ENCODE results near the gene RGS6. TPM values are rescaled to one million over a fixed set of nuclear protein-coding genes. Genes with fewer than 3 reads are reported as not detected.

RGS6 gene
- total RNA-seq, 1 experiment from 2014 or later = not detected

GRCh38 chr14:72401632-72402376 lies 469.6 kb downstream of the RGS6 start:
- no peak for TF ChIP-seq CTCF (IDR thresholded peaks at IDR 0.05; ENCODE audit: unreplicated experiment)
- Mint-ChIP-seq H3K27me3 (ENCODE audit: unreplicated experiment) (peaks cover 61% of the 10 kb centered on the region), H3K4me3 (ENCODE audit: low read depth, unreplicated experiment) (no peak overlapping the region), H3K27ac (ENCODE audit: unreplicated experiment) (no peak overlapping the region), H3K9me3 (ENCODE audit: low read depth, unreplicated experiment) (peaks cover 2% of the 10 kb centered on the region), H3K4me1 (ENCODE audit: low read depth, unreplicated experiment) (no peaks in the 10 kb centered on the region), H3K36me3 (ENCODE audit: insufficient read depth, unreplicated experiment) (no peaks in the 10 kb centered on the region)
- CTCF ChIA-PET = no interaction called here
- BruUV-seq (replicated peaks) = no TSS peak
- DNase-seq = no peak
- intact Hi-C loops (cut with micrococcal nuclease; ENCODE audit: unreplicated experiment) = no loop called here

DNA sequence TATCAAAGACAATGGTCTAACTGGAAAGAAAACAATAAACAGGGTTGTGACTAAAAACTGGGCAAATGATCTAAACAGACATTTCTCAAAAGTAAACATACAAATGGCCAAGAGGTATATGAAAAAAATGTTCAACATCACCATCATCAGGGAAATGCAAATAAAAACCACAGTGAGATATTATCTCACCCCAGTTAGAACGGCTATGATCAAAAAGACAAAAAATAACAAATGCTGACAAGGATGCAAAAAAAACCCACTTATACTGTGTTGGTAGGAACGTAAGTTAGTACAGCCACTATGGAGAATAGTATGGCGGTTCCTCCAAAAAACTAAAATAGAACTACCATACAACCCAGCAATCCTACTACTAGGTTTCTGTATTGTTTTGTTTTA lies 470.1 kb downstream of the RGS6 start:
- intact Hi-C loops (cut with micrococcal nuclease; ENCODE audit: unreplicated experiment) = no loop called here
- H3K27me3 Mint-ChIP-seq (ENCODE audit: unreplicated experiment) = peaks cover 61% of the 10 kb centered on the region
- H3K9me3 Mint-ChIP-seq (ENCODE audit: low read depth, unreplicated experiment) = peaks cover 2% of the 10 kb centered on the region
- no peak overlapping the region for H3K27ac Mint-ChIP-seq (ENCODE audit: unreplicated experiment)
- H3K4me1 Mint-ChIP-seq (ENCODE audit: low read depth, unreplicated experiment) = no peaks in the 10 kb centered on the region
- no peak for DNase-seq
- CTCF ChIA-PET = no interaction called here
- H3K36me3 Mint-ChIP-seq (ENCODE audit: insufficient read depth, unreplicated experiment) = no peaks in the 10 kb centered on the region
- no peak overlapping the region for H3K4me3 Mint-ChIP-seq (ENCODE audit: low read depth, unreplicated experiment)
- no TSS peak for BruUV-seq (replicated peaks)
- TF ChIP-seq CTCF (IDR thresholded peaks at IDR 0.05; ENCODE audit: unreplicated experiment) = no peak

- no peak for TF ChIP-seq CTCF (IDR thresholded peaks at IDR 0.05; ENCODE audit: unreplicated experiment)
- no TSS peak for BruUV-seq (replicated peaks)
- H3K9me3 Mint-ChIP-seq (ENCODE audit: low read depth, unreplicated experiment) = peaks cover 2% of the 10 kb centered on the region
- no peaks in the 10 kb centered on the region for H3K4me1 Mint-ChIP-seq (ENCODE audit: low read depth, unreplicated experiment)
- intact Hi-C loops (cut with micrococcal nuclease; ENCODE audit: unreplicated experiment) = no loop called here
- no peak for DNase-seq
- H3K4me3 Mint-ChIP-seq (ENCODE audit: low read depth, unreplicated experiment) = no peak overlapping the region
- H3K27me3 Mint-ChIP-seq (ENCODE audit: unreplicated experiment) = peaks cover 48% of the 10 kb centered on the region
- no peaks in the 10 kb centered on the region for H3K36me3 Mint-ChIP-seq (ENCODE audit: insufficient read depth, unreplicated experiment)
- H3K27ac Mint-ChIP-seq (ENCODE audit: unreplicated experiment) = no peak overlapping the region
- CTCF ChIA-PET = no interaction called here
These were observed 472.0 kb downstream of the RGS6 start for GRCh38 chr14:72404106-72404774.

- no peak for DNase-seq
- Mint-ChIP-seq H3K36me3 (ENCODE audit: insufficient read depth, unreplicated experiment) (no peaks in the 10 kb centered on the region), H3K4me3 (ENCODE audit: low read depth, unreplicated experiment) (no peak overlapping the region), H3K27ac (ENCODE audit: unreplicated experiment) (no peak overlapping the region), H3K9me3 (ENCODE audit: low read depth, unreplicated experiment) (peaks cover 2% of the 10 kb centered on the region), H3K4me1 (ENCODE audit: low read depth, unreplicated experiment) (no peaks in the 10 kb centered on the region), H3K27me3 (ENCODE audit: unreplicated experiment) (peaks cover 47% of the 10 kb centered on the region)
- no TSS peak for BruUV-seq (replicated peaks)
- CTCF ChIA-PET = no interaction called here
- no peak for TF ChIP-seq CTCF (IDR thresholded peaks at IDR 0.05; ENCODE audit: unreplicated experiment)
- intact Hi-C loops (cut with micrococcal nuclease; ENCODE audit: unreplicated experiment) = no loop called here
These were observed 472.8 kb downstream of the RGS6 start for GRCh38 chr14:72404998-72405397.
